ENCODE measurements around the gene BBOX1.
"Not testable (repeated sequence)": the region's sequence is repeated elsewhere in the genome, so short reads cannot be mapped to it uniquely, and the experiment has no call there.

The BBOX1 gene

DNA sequence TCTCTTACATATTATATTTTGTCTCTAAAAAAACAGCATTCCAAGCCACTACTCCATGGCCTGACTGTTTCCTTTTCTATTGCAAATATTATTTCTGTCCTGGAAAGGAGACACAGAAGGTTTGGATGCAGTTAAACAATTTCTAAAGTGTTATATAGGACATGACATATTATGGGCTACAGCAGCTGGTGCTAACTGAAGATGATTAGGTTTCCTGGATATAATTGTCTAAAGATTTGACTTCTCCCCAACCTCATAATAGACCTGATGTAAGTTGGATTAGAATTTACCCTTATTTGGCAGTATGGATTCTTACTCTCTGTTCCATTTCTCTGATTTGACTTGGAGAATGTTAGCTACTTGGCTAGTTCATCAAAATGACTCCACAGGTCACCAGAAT is 90.2 kb downstream of the BBOX1 start:
- Histone ChIP-seq H3K9me2 (replicated peaks; ENCODE audit: control insufficient read depth, low read length) (no peaks in the 10 kb centered on the region), H4K20me1 (ENCODE audit: control insufficient read depth, insufficient read depth, low read depth, low read length) (no peaks in the 10 kb centered on the region), H3K36me3 (ENCODE audit: control insufficient read depth, low read length) (no peaks in the 10 kb centered on the region), H3K27ac (ENCODE audit: low read depth, low read length) (no peak overlapping the region), H3K4me1 (ENCODE audit: control insufficient read depth, low read length) (no peaks in the 10 kb centered on the region), H3K4me3 (ENCODE audit: low read length) (no peak overlapping the region), H3F3A (ENCODE audit: control insufficient read depth, insufficient read depth) (no peaks in the 10 kb centered on the region), H3K4me2 (ENCODE audit: low read length) (no peak overlapping the region), H3K79me2 (ENCODE audit: control insufficient read depth, low read length) (no peaks in the 10 kb centered on the region), H3K9me3 (ENCODE audit: control insufficient read depth, insufficient read depth, low read length) (no peaks in the 10 kb centered on the region; the same call in 1 of the 2 replicates), H3K27me3 (ENCODE audit: control insufficient read depth, low read length) (no peaks in the 10 kb centered on the region)
- TF ChIP-seq EZH2phosphoT487 (IDR thresholded peaks at IDR 0.05; ENCODE audit: borderline replicate concordance, low read length), result no peak
- TF ChIP-seq, protein P1, sequence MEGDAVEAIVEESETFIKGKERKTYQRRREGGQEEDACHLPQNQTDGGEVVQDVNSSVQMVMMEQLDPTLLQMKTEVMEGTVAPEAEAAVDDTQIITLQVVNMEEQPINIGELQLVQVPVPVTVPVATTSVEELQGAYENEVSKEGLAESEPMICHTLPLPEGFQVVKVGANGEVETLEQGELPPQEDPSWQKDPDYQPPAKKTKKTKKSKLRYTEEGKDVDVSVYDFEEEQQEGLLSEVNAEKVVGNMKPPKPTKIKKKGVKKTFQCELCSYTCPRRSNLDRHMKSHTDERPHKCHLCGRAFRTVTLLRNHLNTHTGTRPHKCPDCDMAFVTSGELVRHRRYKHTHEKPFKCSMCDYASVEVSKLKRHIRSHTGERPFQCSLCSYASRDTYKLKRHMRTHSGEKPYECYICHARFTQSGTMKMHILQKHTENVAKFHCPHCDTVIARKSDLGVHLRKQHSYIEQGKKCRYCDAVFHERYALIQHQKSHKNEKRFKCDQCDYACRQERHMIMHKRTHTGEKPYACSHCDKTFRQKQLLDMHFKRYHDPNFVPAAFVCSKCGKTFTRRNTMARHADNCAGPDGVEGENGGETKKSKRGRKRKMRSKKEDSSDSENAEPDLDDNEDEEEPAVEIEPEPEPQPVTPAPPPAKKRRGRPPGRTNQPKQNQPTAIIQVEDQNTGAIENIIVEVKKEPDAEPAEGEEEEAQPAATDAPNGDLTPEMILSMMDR (IDR thresholded peaks at IDR 0.05; ENCODE audit: low read depth, low read length, poor library complexity, severe bottlenecking), result no peak

DNA sequence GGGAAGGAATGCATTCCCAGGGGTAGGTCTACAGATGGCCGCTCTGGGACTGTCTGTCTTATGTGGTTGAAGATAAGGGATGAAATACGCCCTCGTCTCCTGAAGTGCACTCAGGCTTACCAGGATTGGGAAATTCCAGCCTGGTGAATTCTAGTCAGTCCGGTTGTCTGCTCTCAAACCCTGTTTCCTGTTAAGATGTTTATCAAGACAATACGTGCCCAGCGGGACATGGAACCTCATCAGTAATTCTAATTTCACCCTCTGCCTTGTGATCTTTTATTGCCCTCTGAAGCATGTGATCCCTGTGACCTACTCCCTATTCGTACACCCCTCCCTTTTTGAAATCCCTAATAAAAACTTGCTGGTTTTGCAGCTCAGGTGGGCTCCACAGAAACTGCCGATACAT is 95.3 kb downstream of the BBOX1 start:
- not testable (repeated sequence) for H3K4me1 ChIP-seq (ENCODE audit: control insufficient read depth, low read length); H3K36me3 ChIP-seq (ENCODE audit: control insufficient read depth, low read length); H4K20me1 ChIP-seq (ENCODE audit: control insufficient read depth, insufficient read depth, low read depth, low read length); H3K9me2 ChIP-seq (replicated peaks; ENCODE audit: control insufficient read depth, low read length); H3F3A ChIP-seq (ENCODE audit: control insufficient read depth, insufficient read depth); H3K79me2 ChIP-seq (ENCODE audit: control insufficient read depth, low read length); H3K27me3 ChIP-seq (ENCODE audit: control insufficient read depth, low read length); H3K4me2 ChIP-seq (ENCODE audit: low read length); H3K27ac ChIP-seq (ENCODE audit: low read depth, low read length); H3K4me3 ChIP-seq (ENCODE audit: low read length); H3K9me3 ChIP-seq (ENCODE audit: control insufficient read depth, insufficient read depth, low read length)

DNA sequence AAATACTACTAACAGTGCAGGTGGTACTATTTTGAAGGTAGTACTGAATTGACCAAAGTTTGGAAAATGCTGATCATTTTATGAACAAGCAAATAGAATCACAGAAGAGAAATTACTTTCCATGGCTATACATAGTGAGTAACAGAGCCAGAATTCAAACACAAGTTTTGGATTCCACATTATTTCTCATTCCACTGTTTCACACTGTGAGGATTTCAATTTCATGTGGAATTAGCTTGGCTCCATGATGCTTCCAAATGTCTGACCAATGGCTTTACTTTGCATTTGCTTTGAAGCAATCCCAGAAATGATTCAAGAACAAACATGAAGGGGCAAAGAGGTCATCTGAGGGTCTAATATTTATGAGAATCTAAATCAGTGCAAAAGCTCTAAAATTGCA is 98.1 kb downstream of the BBOX1 start:
- H3K4me1 ChIP-seq (ENCODE audit: control insufficient read depth, low read length), result no peaks in the 10 kb centered on the region
- no peak overlapping the region for H3K4me2 ChIP-seq (ENCODE audit: low read length)
- H4K20me1 ChIP-seq (ENCODE audit: control insufficient read depth, insufficient read depth, low read depth, low read length), result no peaks in the 10 kb centered on the region
- H3K79me2 ChIP-seq (ENCODE audit: control insufficient read depth, low read length), result no peaks in the 10 kb centered on the region
- H3K9me2 ChIP-seq (replicated peaks; ENCODE audit: control insufficient read depth, low read length), result no peaks in the 10 kb centered on the region
- no peaks in the 10 kb centered on the region for H3K36me3 ChIP-seq (ENCODE audit: control insufficient read depth, low read length)
- no peak for TF ChIP-seq EZH2phosphoT487 (IDR thresholded peaks at IDR 0.05; ENCODE audit: borderline replicate concordance, low read length)
- TF ChIP-seq, protein P1 (IDR thresholded peaks at IDR 0.05; ENCODE audit: low read depth, low read length, poor library complexity, severe bottlenecking), result no peak
- H3K27me3 ChIP-seq (ENCODE audit: control insufficient read depth, low read length), result no peaks in the 10 kb centered on the region
- H3K9me3 ChIP-seq (ENCODE audit: control insufficient read depth, insufficient read depth, low read length), result no peaks in the 10 kb centered on the region
- no peak overlapping the region for H3K27ac ChIP-seq (ENCODE audit: low read depth, low read length)
- H3K4me3 ChIP-seq (ENCODE audit: low read length), result no peak overlapping the region
- H3F3A ChIP-seq (ENCODE audit: control insufficient read depth, insufficient read depth), result no peaks in the 10 kb centered on the region

DNA sequence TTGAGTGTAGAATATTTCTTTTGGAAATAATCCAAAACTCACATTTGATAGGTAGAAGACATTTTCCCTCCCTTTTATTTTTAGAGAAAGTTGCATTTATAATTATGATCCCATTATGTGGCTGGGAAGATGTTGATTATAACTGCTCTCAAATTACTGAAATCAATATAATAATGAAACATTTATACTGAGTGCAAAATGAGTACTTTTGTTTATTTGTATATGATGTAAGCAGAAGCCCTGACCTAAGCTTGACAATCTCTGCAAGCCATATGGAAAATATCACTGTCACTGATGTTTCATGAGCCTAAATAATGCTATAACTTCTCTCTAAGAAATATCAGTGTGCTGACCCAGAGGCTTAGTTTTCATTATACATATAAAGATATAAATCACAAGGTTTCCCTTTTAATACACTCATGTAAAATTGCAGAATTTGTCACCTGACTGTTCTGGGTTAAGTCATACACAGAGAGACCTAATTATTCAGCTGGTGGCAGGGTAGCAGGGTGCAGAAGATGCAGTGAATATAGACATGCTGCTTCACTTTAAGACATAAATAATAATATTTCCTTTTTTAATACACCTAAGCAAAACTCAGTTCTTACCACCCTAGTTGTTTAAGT is 99.2 kb downstream of the BBOX1 start:
- H3K9me2 ChIP-seq (replicated peaks; ENCODE audit: control insufficient read depth, low read length), result no peaks in the 10 kb centered on the region
- H3K4me1 ChIP-seq (ENCODE audit: control insufficient read depth, low read length), result no peaks in the 10 kb centered on the region
- no peaks in the 10 kb centered on the region for H3K27me3 ChIP-seq (ENCODE audit: control insufficient read depth, low read length)
- H3F3A ChIP-seq (ENCODE audit: control insufficient read depth, insufficient read depth), result no peaks in the 10 kb centered on the region
- TF ChIP-seq, protein P1 (IDR thresholded peaks at IDR 0.05; ENCODE audit: low read depth, low read length, poor library complexity, severe bottlenecking), result no peak
- TF ChIP-seq EZH2phosphoT487 (IDR thresholded peaks at IDR 0.05; ENCODE audit: borderline replicate concordance, low read length), result no peak
- no peak overlapping the region for H3K4me3 ChIP-seq (ENCODE audit: low read length)
- no peaks in the 10 kb centered on the region for H3K9me3 ChIP-seq (ENCODE audit: control insufficient read depth, insufficient read depth, low read length)
- no peaks in the 10 kb centered on the region for H3K36me3 ChIP-seq (ENCODE audit: control insufficient read depth, low read length)
- H3K79me2 ChIP-seq (ENCODE audit: control insufficient read depth, low read length), result no peaks in the 10 kb centered on the region
- H3K27ac ChIP-seq (ENCODE audit: low read depth, low read length), result no peak overlapping the region
- no peaks in the 10 kb centered on the region for H4K20me1 ChIP-seq (ENCODE audit: control insufficient read depth, insufficient read depth, low read depth, low read length)
- H3K4me2 ChIP-seq (ENCODE audit: low read length), result no peak overlapping the region
